Neural cell (in vitro differentiated cells): ENCODE data around the gene CA6. TPM values are rescaled to one million over a fixed set of nuclear protein-coding genes. Genes with fewer than 3 reads are reported as not detected.

ENCODE experiments used
- H2AFZ ChIP-seq: fragments of 200-600, 300-800 bp; sonication (generic), shearing (Covaris generic); 2 replicates; pipeline ENCODE4 v1.6.0; 2014; ENCODE audit warnings: low read depth, mild to moderate bottlenecking, antibody characterized with exemption, low read length, moderate library complexity
- H3F3A ChIP-seq: fragments of 200-600 bp; shearing (Covaris generic); 2 replicates; pipeline ENCODE4 v1.6.1; 2016; ENCODE audit warnings: mild to moderate bottlenecking, moderate library complexity, mixed read lengths, antibody characterized with exemption, low read length; ENCODE audit not compliant: insufficient read depth, poor library complexity, severe bottlenecking
- H3K27ac ChIP-seq: fragments of 200-600, 300-800 bp; sonication (generic), shearing (Covaris generic); 2 replicates; pipeline ENCODE4 v1.5.1; 2014; ENCODE audit warnings: mild to moderate bottlenecking, low read length, moderate library complexity
- H3K27me3 ChIP-seq: fragments of 300-800, 200-600 bp; sonication (generic), shearing (Covaris generic); 2 replicates; pipeline ENCODE4 v1.6.0; 2014; ENCODE audit warnings: mild to moderate bottlenecking, low read depth, low read length, moderate library complexity; ENCODE audit not compliant: insufficient read depth
- H3K36me3 ChIP-seq: fragments of 300-800, 200-600 bp; sonication (generic), shearing (Covaris generic); 2 replicates; pipeline ENCODE4 v1.5.1; 2014; ENCODE audit warnings: mild to moderate bottlenecking, antibody characterized with exemption, low read length, moderate library complexity; ENCODE audit not compliant: insufficient read depth
- H3K4me2 ChIP-seq: fragments of 300-800, 200-600 bp; sonication (generic), shearing (Covaris generic); 2 replicates; pipeline ENCODE4 v1.6.0; 2014; ENCODE audit warnings: mild to moderate bottlenecking, low read length
- H3K4me3 ChIP-seq: fragments of 300-800, 200-600 bp; sonication (generic), shearing (Covaris generic); 2 replicates; pipeline ENCODE4 v1.5.1; 2014; ENCODE audit warnings: mild to moderate bottlenecking, low read length, moderate library complexity
- H3K79me2 ChIP-seq: fragments of 200-600 bp; shearing (Covaris generic); replicated peaks from 2 replicates; pipeline ENCODE4 v1.6.0; 2014; ENCODE audit warnings: mild to moderate bottlenecking, low read length, moderate library complexity; ENCODE audit not compliant: insufficient read depth
- H3K9ac ChIP-seq: fragments of 300-800, 200-600 bp; sonication (generic), shearing (Covaris generic); 2 replicates; pipeline ENCODE4 v1.6.1; 2016; ENCODE audit warnings: mild to moderate bottlenecking, low read length, mixed read lengths
- H3K9me2 ChIP-seq: fragments of 200-600 bp; shearing (Covaris generic); 2 replicates; pipeline ENCODE4 v1.6.1; 2016; ENCODE audit warnings: mild to moderate bottlenecking, low read length, mixed read lengths; ENCODE audit not compliant: insufficient read depth
- H3K9me3 ChIP-seq: fragments of 200-600, 300-800 bp; sonication (generic), shearing (Covaris generic); 2 replicates; pipeline ENCODE4 v1.6.1; 2016; ENCODE audit warnings: mild to moderate bottlenecking, mixed run types, low read length, moderate library complexity, mixed read lengths
- H4K20me1 ChIP-seq: fragments of 200-600 bp; shearing (Covaris generic); 2 replicates; pipeline ENCODE4 v1.6.1; 2016; ENCODE audit warnings: mild to moderate bottlenecking, mixed run types; ENCODE audit not compliant: insufficient read depth
- EP300 ChIP-seq: fragments of 450-650 bp; conservative IDR thresholded peaks from 2 replicates; pipeline ENCODE4 v1.6.1; 2014; ENCODE audit warnings: antibody characterized with exemption, mild to moderate bottlenecking, moderate library complexity; ENCODE audit not compliant: poor library complexity, severe bottlenecking
- EZH2 ChIP-seq: fragments of 200-600, 300-800 bp; shearing (Covaris generic), sonication (generic); IDR thresholded peaks from 2 replicates; pipeline ENCODE4 v1.6.1; 2014; ENCODE audit warnings: antibody characterized with exemption, low read length, borderline replicate concordance, mild to moderate bottlenecking; ENCODE audit not compliant: insufficient read depth, poor library complexity, severe bottlenecking
- MXI1 ChIP-seq: fragments of 450-650 bp; conservative IDR thresholded peaks from 2 replicates; pipeline ENCODE4 v1.6.1; 2014; ENCODE audit warnings: antibody characterized with exemption, mild to moderate bottlenecking; ENCODE audit not compliant: poor library complexity, severe bottlenecking
- POLR2AphosphoS5 ChIP-seq: IDR thresholded peaks from 2 replicates; pipeline ENCODE4 v1.6.1; 2012
- RAD21 ChIP-seq: fragments of 450-650 bp; conservative IDR thresholded peaks from 2 replicates; pipeline ENCODE4 v1.6.1; 2014; ENCODE audit warnings: antibody characterized with exemption, mild to moderate bottlenecking, moderate library complexity
- REST ChIP-seq: IDR thresholded peaks from 2 replicates; pipeline ENCODE4 v1.6.1; 2012; ENCODE audit warnings: borderline replicate concordance
- SMC3 ChIP-seq: fragments of 450-650 bp; conservative IDR thresholded peaks from 2 replicates; pipeline ENCODE4 v1.6.1; 2014; ENCODE audit warnings: antibody characterized with exemption, mild to moderate bottlenecking, moderate library complexity; ENCODE audit not compliant: poor library complexity
- TAF1 ChIP-seq: IDR thresholded peaks from 2 replicates; pipeline ENCODE4 v1.6.1; 2012; ENCODE audit warnings: low read depth
- polyA plus RNA-seq: library from polyadenylated mRNA; depleted of rRNA; stranded (reverse); fragments of >200 nt; gene quantifications from 2 replicates; pipeline ENCODE4 v1.2.3, GENCODE V29; 2014
- TF ChIP-seq, protein P1 (sequence below): fragments of 450-650 bp; IDR thresholded peaks from 2 replicates; pipeline ENCODE4 v1.5.1; 2014; ENCODE audit warnings: antibody characterized with exemption, mild to moderate bottlenecking, moderate library complexity; ENCODE audit not compliant: poor library complexity, severe bottlenecking

CA6 gene
- polyA plus RNA-seq, 1 donor from 2014 or later = not detected

- H4K20me1 ChIP-seq = no peaks in the 10 kb centered on the region
- H3K9ac ChIP-seq = no peak overlapping the region
- no peaks in the 10 kb centered on the region for H3F3A ChIP-seq
- no peak for TF ChIP-seq SMC3
- no peak overlapping the region for H3K27ac ChIP-seq
- no peaks in the 10 kb centered on the region for H3K9me3 ChIP-seq
- no peaks in the 10 kb centered on the region for H3K27me3 ChIP-seq
- H3K9me2 ChIP-seq = no peaks in the 10 kb centered on the region
- H3K4me2 ChIP-seq = no peak overlapping the region
- H3K4me3 ChIP-seq = no peak overlapping the region
- H3K79me2 ChIP-seq = no peaks in the 10 kb centered on the region
- H3K36me3 ChIP-seq = no peaks in the 10 kb centered on the region
- no peak overlapping the region for H2AFZ ChIP-seq
Observed at GRCh38 chr1:8984203-8984602, 38.5 kb downstream of the CA6 start.

DNA sequence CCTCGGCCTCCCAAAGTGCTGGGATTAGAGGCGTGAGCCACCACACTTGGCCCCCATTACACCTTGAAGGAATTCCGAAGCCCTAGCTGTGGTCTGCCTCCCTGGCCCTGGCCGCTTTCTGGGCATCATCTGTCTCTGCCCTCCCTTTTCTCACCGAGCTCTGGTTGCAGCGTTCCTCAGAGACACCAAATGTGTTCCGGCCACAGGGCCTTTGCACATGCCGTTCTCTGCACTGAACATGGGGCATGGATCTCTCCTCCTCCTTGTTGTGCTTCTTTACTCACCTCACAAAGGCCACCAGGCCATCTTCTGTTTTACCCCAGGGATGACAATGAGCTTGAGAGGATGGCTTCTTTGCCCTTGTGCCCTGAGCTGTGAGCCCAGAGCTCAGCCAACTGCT, 39.3 kb downstream of the CA6 start:
- TF ChIP-seq EP300 (no peak), MXI1 (no peak)
- no peaks in the 10 kb centered on the region for H3K9me2 ChIP-seq
- no peak overlapping the region for H2AFZ ChIP-seq
- no peaks in the 10 kb centered on the region for H3K36me3 ChIP-seq
- H3K79me2 ChIP-seq = no peaks in the 10 kb centered on the region
- H3K4me3 ChIP-seq = no peak overlapping the region
- H3K9ac ChIP-seq = no peak overlapping the region
- no peaks in the 10 kb centered on the region for H3F3A ChIP-seq
- no peaks in the 10 kb centered on the region for H3K27me3 ChIP-seq
- no peak overlapping the region for H3K27ac ChIP-seq
- no peaks in the 10 kb centered on the region for H4K20me1 ChIP-seq
- H3K4me2 ChIP-seq = no peak overlapping the region
- H3K9me3 ChIP-seq = no peaks in the 10 kb centered on the region

DNA sequence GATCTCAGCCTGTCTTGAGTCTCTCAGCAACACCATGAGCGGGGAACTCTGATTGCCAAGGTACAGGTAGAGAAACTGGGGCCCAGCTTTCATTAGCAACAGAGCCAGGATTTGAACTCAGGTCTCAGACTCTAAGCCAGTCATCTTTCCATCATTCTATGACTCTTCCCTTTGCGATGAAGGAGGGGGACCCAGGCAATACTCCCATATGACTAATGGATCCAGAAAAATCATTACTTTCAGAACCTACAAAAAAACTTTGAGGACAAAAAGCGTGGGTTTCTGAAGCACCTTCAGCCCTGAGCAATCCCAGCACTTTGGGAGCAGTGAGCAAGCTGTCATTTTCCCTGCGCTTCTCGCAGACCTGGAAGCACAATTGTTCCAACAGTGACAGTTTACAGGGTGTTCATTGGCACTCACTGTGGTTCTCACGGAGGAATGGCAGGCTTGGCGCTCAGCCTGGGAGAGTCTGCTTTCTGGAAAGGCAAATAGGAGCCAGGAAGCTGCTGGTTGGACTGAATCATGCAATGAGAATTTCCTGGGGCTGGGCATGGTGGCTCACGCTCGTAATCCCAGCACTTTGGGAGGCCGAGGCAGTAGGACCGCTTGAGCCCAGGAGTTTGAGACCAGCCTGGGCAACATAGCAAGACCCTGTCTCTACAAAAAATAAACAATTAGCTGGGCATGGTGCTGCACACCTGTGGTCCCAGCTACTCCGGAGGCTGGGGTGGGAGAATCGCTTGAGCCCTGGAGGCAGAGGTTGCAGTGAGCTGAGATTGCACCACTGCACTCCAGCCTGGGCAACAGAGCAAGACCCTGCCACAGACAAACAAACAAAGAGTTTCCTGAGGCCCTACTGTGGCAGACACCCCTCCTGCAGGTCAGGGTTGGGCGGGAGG, 40.5 kb downstream of the CA6 start:
- H3K27me3 ChIP-seq = no peaks in the 10 kb centered on the region
- H3K4me3 ChIP-seq = no peak overlapping the region
- no peaks in the 10 kb centered on the region for H3K9me2 ChIP-seq
- H3K9me3 ChIP-seq = no peaks in the 10 kb centered on the region
- no peak overlapping the region for H3K9ac ChIP-seq
- no peaks in the 10 kb centered on the region for H3F3A ChIP-seq
- H3K4me2 ChIP-seq = no peak overlapping the region
- H3K36me3 ChIP-seq = no peaks in the 10 kb centered on the region
- no peak overlapping the region for H2AFZ ChIP-seq
- TF ChIP-seq POLR2AphosphoS5 (no peak), REST (no peak), MXI1 (no peak), EZH2 (no peak), EP300 (no peak), SMC3 (no peak), TAF1 (no peak), RAD21 (no peak)
- TF ChIP-seq, protein P1, sequence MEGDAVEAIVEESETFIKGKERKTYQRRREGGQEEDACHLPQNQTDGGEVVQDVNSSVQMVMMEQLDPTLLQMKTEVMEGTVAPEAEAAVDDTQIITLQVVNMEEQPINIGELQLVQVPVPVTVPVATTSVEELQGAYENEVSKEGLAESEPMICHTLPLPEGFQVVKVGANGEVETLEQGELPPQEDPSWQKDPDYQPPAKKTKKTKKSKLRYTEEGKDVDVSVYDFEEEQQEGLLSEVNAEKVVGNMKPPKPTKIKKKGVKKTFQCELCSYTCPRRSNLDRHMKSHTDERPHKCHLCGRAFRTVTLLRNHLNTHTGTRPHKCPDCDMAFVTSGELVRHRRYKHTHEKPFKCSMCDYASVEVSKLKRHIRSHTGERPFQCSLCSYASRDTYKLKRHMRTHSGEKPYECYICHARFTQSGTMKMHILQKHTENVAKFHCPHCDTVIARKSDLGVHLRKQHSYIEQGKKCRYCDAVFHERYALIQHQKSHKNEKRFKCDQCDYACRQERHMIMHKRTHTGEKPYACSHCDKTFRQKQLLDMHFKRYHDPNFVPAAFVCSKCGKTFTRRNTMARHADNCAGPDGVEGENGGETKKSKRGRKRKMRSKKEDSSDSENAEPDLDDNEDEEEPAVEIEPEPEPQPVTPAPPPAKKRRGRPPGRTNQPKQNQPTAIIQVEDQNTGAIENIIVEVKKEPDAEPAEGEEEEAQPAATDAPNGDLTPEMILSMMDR = no peak
- H3K79me2 ChIP-seq = no peaks in the 10 kb centered on the region
- H3K27ac ChIP-seq = no peak overlapping the region
- H4K20me1 ChIP-seq = no peaks in the 10 kb centered on the region
